Activated naive CD4-positive, alpha-beta T cell treated with anti-CD3 and anti-CD28 coated beads, Interleukin-2, amount 10 ng/mL, durations not matched to agents 7 days and 5 days (primary cell): Measurements from ENCODE around the gene ZC3H10.

Experiments used
- CTCF ChIA-PET: fragments of 350-600 bp; sonication (Branson Sonifier 250); formaldehyde crosslinking; loops from one replicate; lab custom pipeline; 2021; ENCODE audit warnings: antibody characterized with exemption; lab: Charles Lee
- DNase-seq: peaks from one replicate; pipeline ENCODE4 v3.0.0-alpha.2; 2020
- H3K27ac Mint-ChIP-seq: one replicate; pipeline ENCODE4 v1.8.0; 2021; ENCODE audit warnings: mild to moderate bottlenecking, moderate library complexity, mixed read lengths
- H3K27me3 Mint-ChIP-seq: one replicate; pipeline ENCODE4 v1.8.0; 2021; ENCODE audit warnings: mild to moderate bottlenecking, mixed read lengths
- H3K36me3 Mint-ChIP-seq: one replicate; pipeline ENCODE4 v1.8.0; 2021; ENCODE audit warnings: mixed read lengths
- H3K4me1 Mint-ChIP-seq: one replicate; pipeline ENCODE4 v1.8.0; 2021; ENCODE audit warnings: mixed read lengths
- H3K4me3 Mint-ChIP-seq: one replicate; pipeline ENCODE4 v1.8.0; 2021; ENCODE audit warnings: mild to moderate bottlenecking, moderate library complexity, mixed read lengths
- H3K9me3 Mint-ChIP-seq: one replicate; pipeline ENCODE4 v1.8.0; 2021; ENCODE audit warnings: mixed read lengths

ZC3H10 gene

GRCh38 chr12:56157201-56158028 lies 39.3 kb downstream of the ZC3H10 start:
- no peaks in the 10 kb centered on the region for H3K9me3 Mint-ChIP-seq
- peak overlapping the region; percentile 95 for H3K4me3 Mint-ChIP-seq
- CTCF ChIA-PET = interaction anchor here (3.5 kb wide), 1 partner anchor 31 kb away, joined by 14 read pairs; the partner anchor contains the start of gene SMARCC2
- no peaks in the 10 kb centered on the region for H3K27me3 Mint-ChIP-seq
- DNase-seq = peak; percentile 76
- H3K4me1 Mint-ChIP-seq = peaks cover 58% of the 10 kb centered on the region
- peaks cover 52% of the 10 kb centered on the region for H3K36me3 Mint-ChIP-seq
- H3K27ac Mint-ChIP-seq = peak overlapping the region; percentile 94

GRCh38 chr12:56158029-56158925 lies 40.2 kb downstream of the ZC3H10 start, which contains the start of gene MYL6:
TSS of gene MYL6 (plus strand) at chr12:56158359. CDS start at chr12:56158402, 43 bp downstream.
- Mint-ChIP-seq H3K4me3 (peak within 1 kb of the TSS; percentile 95), H3K27ac (peak within 1 kb of the TSS; percentile 94), H3K36me3 (peaks cover 57% of the 10 kb centered on the region), H3K27me3 (no peaks in the 10 kb centered on the region), H3K4me1 (peaks cover 51% of the 10 kb centered on the region), H3K9me3 (no peaks in the 10 kb centered on the region)
- DNase-seq = peak; percentile 97
- CTCF ChIA-PET = interaction anchor here (0.7 to 3.5 kb wide), 8 partner anchors 15 to 63 kb away, joined by 3 to 18 read pairs (median 6); partner anchors contain the start of genes ESYT1, RNF41, SMARCC2 and ZC3H10

GRCh38 chr12:56158926-56159461 lies 40.9 kb downstream of the ZC3H10 start:
- H3K27ac Mint-ChIP-seq = peak overlapping the region; percentile 94
- no peaks in the 10 kb centered on the region for H3K27me3 Mint-ChIP-seq
- H3K9me3 Mint-ChIP-seq = no peaks in the 10 kb centered on the region
- peak overlapping the region; percentile 95 for H3K4me3 Mint-ChIP-seq
- CTCF ChIA-PET = interaction anchor here (0.7 to 3.5 kb wide), 8 partner anchors 16 to 63 kb away, joined by 3 to 18 read pairs (median 6); partner anchors contain the start of genes ESYT1, RNF41, SMARCC2 and ZC3H10
- peak; percentile 53 for DNase-seq
- H3K4me1 Mint-ChIP-seq = peaks cover 49% of the 10 kb centered on the region
- H3K36me3 Mint-ChIP-seq = peaks cover 64% of the 10 kb centered on the region

GRCh38 chr12:56159482-56160192 lies 41.6 kb downstream of the ZC3H10 start:
- Mint-ChIP-seq H3K4me3 (peak overlapping the region; percentile 95), H3K4me1 (peaks cover 45% of the 10 kb centered on the region), H3K36me3 (peaks cover 71% of the 10 kb centered on the region), H3K27ac (peak overlapping the region; percentile 94), H3K9me3 (no peaks in the 10 kb centered on the region), H3K27me3 (no peaks in the 10 kb centered on the region)
- no peak for DNase-seq
- CTCF ChIA-PET = interaction anchor here (0.7 to 3.5 kb wide), 9 partner anchors 17 to 62 kb away, joined by 3 to 21 read pairs (median 6); partner anchors contain the start of genes ESYT1, RNF41, SMARCC2 and ZC3H10

- peak overlapping the region; percentile 94 for H3K27ac Mint-ChIP-seq
- DNase-seq = peak; percentile 81
- H3K4me3 Mint-ChIP-seq = peak overlapping the region; percentile 95
- H3K27me3 Mint-ChIP-seq = no peaks in the 10 kb centered on the region
- H3K9me3 Mint-ChIP-seq = no peaks in the 10 kb centered on the region
- CTCF ChIA-PET = interaction anchor here (1.2 to 3.5 kb wide), 5 partner anchors 12 to 42 kb away, joined by 3 to 21 read pairs (median 6); partner anchors contain the start of genes ESYT1, SMARCC2 and ZC3H10
- H3K4me1 Mint-ChIP-seq = peaks cover 39% of the 10 kb centered on the region
- H3K36me3 Mint-ChIP-seq = peaks cover 72% of the 10 kb centered on the region
Measured at GRCh38 chr12:56160193-56160763, 42.2 kb downstream of the ZC3H10 start.

GRCh38 chr12:56160894-56161689 lies 43.0 kb downstream of the ZC3H10 start:
- no peak for DNase-seq
- Mint-ChIP-seq H3K4me1 (peaks cover 32% of the 10 kb centered on the region), H3K4me3 (peak overlapping the region; percentile 95), H3K27me3 (no peaks in the 10 kb centered on the region), H3K27ac (peak overlapping the region; percentile 94), H3K36me3 (peaks cover 73% of the 10 kb centered on the region), H3K9me3 (no peaks in the 10 kb centered on the region)
- CTCF ChIA-PET = interaction anchor here (0.5 to 3.5 kb wide), 7 partner anchors 12 to 114 kb away, joined by 3 to 21 read pairs (median 5); partner anchors contain the start of genes ESYT1, SMARCC2 and ZC3H10

- CTCF ChIA-PET = interaction anchor here (0.9 to 3.5 kb wide), 7 partner anchors 11 to 115 kb away, joined by 3 to 21 read pairs (median 4); partner anchors contain the start of genes ESYT1 and ZC3H10
- Mint-ChIP-seq H3K36me3 (peaks cover 73% of the 10 kb centered on the region), H3K27ac (peak overlapping the region; percentile 94), H3K4me3 (peak overlapping the region; percentile 95), H3K27me3 (no peaks in the 10 kb centered on the region), H3K9me3 (no peaks in the 10 kb centered on the region), H3K4me1 (peaks cover 30% of the 10 kb centered on the region)
- DNase-seq = no peak
Measured at GRCh38 chr12:56161690-56162351, 43.8 kb downstream of the ZC3H10 start.

GRCh38 chr12:56162468-56163290 lies 44.6 kb downstream of the ZC3H10 start:
- H3K4me3 Mint-ChIP-seq = no peak overlapping the region
- peaks cover 24% of the 10 kb centered on the region for H3K4me1 Mint-ChIP-seq
- H3K27ac Mint-ChIP-seq = peak overlapping the region; percentile 12
- H3K36me3 Mint-ChIP-seq = peaks cover 74% of the 10 kb centered on the region
- H3K27me3 Mint-ChIP-seq = no peaks in the 10 kb centered on the region
- no peaks in the 10 kb centered on the region for H3K9me3 Mint-ChIP-seq
- DNase-seq = no peak
- CTCF ChIA-PET = interaction anchor here (1.1 to 3.5 kb wide), 5 partner anchors 13 to 77 kb away, joined by 3 to 21 read pairs (median 4); partner anchors contain the start of genes ESYT1 and ZC3H10

- DNase-seq = no peak
- CTCF ChIA-PET = interaction anchor here (3.5 kb wide), 1 partner anchor 37 kb away, joined by 21 read pairs; the partner anchor contains the start of gene ESYT1
- peak overlapping the region; percentile 70 for H3K27ac Mint-ChIP-seq
- peaks cover 74% of the 10 kb centered on the region for H3K36me3 Mint-ChIP-seq
- peaks cover 23% of the 10 kb centered on the region for H3K4me1 Mint-ChIP-seq
- H3K4me3 Mint-ChIP-seq = no peak overlapping the region
- H3K27me3 Mint-ChIP-seq = no peaks in the 10 kb centered on the region
- H3K9me3 Mint-ChIP-seq = no peaks in the 10 kb centered on the region
Measured at GRCh38 chr12:56163533-56164344, 45.7 kb downstream of the ZC3H10 start.

GRCh38 chr12:56164345-56164729 lies 46.3 kb downstream of the ZC3H10 start:
- Mint-ChIP-seq H3K27ac (peak overlapping the region; percentile 70), H3K36me3 (peaks cover 68% of the 10 kb centered on the region), H3K4me1 (peaks cover 23% of the 10 kb centered on the region), H3K4me3 (no peak overlapping the region), H3K9me3 (no peaks in the 10 kb centered on the region), H3K27me3 (no peaks in the 10 kb centered on the region)
- CTCF ChIA-PET = no interaction called here
- no peak for DNase-seq
